OCI-LY1 (cell line): Measurements from ENCODE around the gene TOM1L2.

Source experiments
- H2AFZ ChIP-seq: fragments of 200-600 bp; sonication (generic), shearing (Covaris generic); 2 replicates; pipeline ENCODE4 v1.6.0; 2014; ENCODE audit warnings: antibody characterized with exemption, mild to moderate bottlenecking, low read length
- H3F3A ChIP-seq: fragments of 200-600 bp; sonication (generic), shearing (Covaris generic); 2 replicates; pipeline ENCODE4 v1.6.0; 2014; ENCODE audit warnings: mild to moderate bottlenecking, antibody characterized with exemption, low read length, moderate library complexity; ENCODE audit not compliant: insufficient read depth
- H3K27ac ChIP-seq: fragments of 200-600 bp; sonication (generic); 2 replicates; pipeline ENCODE4 v1.5.1; 2014; ENCODE audit warnings: low read length, mixed run types, mild to moderate bottlenecking, low read depth; ENCODE audit not compliant: poor library complexity, severe bottlenecking
- H3K27me3 ChIP-seq: fragments of 200-600 bp; sonication (generic); 2 replicates; pipeline ENCODE4 v1.6.0; 2014; ENCODE audit warnings: antibody characterized with exemption, mild to moderate bottlenecking, low read length, moderate library complexity; ENCODE audit not compliant: insufficient read depth
- H3K36me3 ChIP-seq: fragments of 200-600 bp; sonication (generic); 2 replicates; pipeline ENCODE4 v1.6.1; 2014; ENCODE audit warnings: mild to moderate bottlenecking, antibody characterized with exemption, low read length, moderate library complexity, mixed read lengths; ENCODE audit not compliant: insufficient read depth
- H3K4me1 ChIP-seq: fragments of 200-600 bp; sonication (generic); 2 replicates; pipeline ENCODE4 v1.5.1; 2014; ENCODE audit warnings: mild to moderate bottlenecking, low read length, moderate library complexity; ENCODE audit not compliant: insufficient read depth, severe bottlenecking
- H3K4me2 ChIP-seq: fragments of 200-600 bp; sonication (generic), shearing (Covaris generic); 2 replicates; pipeline ENCODE4 v1.6.1; 2014; ENCODE audit warnings: low read length
- H3K4me3 ChIP-seq: fragments of 200-600 bp; sonication (generic); 2 replicates; pipeline ENCODE4 v1.5.1; 2014; ENCODE audit warnings: low read length, low read depth, mild to moderate bottlenecking, mixed read lengths; ENCODE audit not compliant: poor library complexity, severe bottlenecking
- H3K79me2 ChIP-seq: fragments of 200-600 bp; shearing (Covaris generic); 2 replicates; pipeline ENCODE4 v1.6.1; 2016; ENCODE audit warnings: mixed run types, low read length, mixed read lengths; ENCODE audit not compliant: insufficient read depth
- H3K9ac ChIP-seq: fragments of 200-600 bp; sonication (generic), shearing (Covaris generic); 2 replicates; pipeline ENCODE4 v1.6.1; 2014; ENCODE audit warnings: mild to moderate bottlenecking, low read length, mixed read lengths
- H3K9me2 ChIP-seq: fragments of 200-600 bp; sonication (generic), shearing (Covaris generic); 2 replicates; pipeline ENCODE4 v1.6.1; 2014; ENCODE audit warnings: low read depth, mild to moderate bottlenecking, low read length, mixed read lengths
- H3K9me3 ChIP-seq: fragments of 200-600 bp; shearing (Covaris generic); 2 replicates; pipeline ENCODE4 v1.6.1; 2014; ENCODE audit warnings: low read length, mixed read lengths
- H4K20me1 ChIP-seq: fragments of 200-600 bp; sonication (generic), shearing (Covaris generic); 2 replicates; pipeline ENCODE4 v1.6.0; 2016; ENCODE audit warnings: mild to moderate bottlenecking, low read length; ENCODE audit not compliant: insufficient read depth
- CTCF ChIP-seq: fragments of 200-600 bp; sonication (generic), shearing (Covaris generic); IDR thresholded peaks from 2 replicates; pipeline ENCODE4 v1.5.1; 2017; ENCODE audit warnings: mild to moderate bottlenecking, antibody characterized with exemption, low read length, moderate library complexity, mixed read lengths
- EZH2 ChIP-seq: fragments of 200-600 bp; sonication (generic), shearing (Covaris generic); IDR thresholded peaks from 2 replicates; pipeline ENCODE4 v1.8.0; 2017; ENCODE audit warnings: borderline replicate concordance, mixed run types, mild to moderate bottlenecking, antibody characterized with exemption, low read length, moderate library complexity, mixed read lengths

Gene TOM1L2

DNA sequence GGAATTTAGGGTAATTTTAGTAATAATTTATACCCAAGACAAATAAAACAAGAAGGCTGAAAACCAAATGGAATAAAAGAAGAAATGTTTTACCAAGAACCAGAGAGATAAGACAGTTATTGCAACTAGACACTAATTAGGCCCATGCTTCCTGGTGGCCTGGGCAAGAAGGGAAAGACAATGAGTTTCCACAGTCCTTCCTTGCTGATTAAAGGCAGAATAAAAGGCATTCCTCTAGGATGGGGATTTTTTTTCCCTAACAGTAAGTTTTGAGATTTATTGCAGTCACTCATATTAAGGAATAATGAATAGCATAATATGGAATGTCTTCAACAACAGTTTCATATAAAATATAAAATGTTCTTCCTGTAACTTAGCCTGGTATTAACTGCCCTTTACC is 41.5 kb downstream of the TOM1L2 start:
- H3K4me3 ChIP-seq = no peak overlapping the region
- H3K27me3 ChIP-seq = 0 out of 2 replicates have a peak, but pooled peaks cover 4% of the 10 kb centered on the region
- H3K9ac ChIP-seq = no peak overlapping the region
- no peaks in the 10 kb centered on the region for H3F3A ChIP-seq
- H3K9me3 ChIP-seq = no peaks in the 10 kb centered on the region
- H3K36me3 ChIP-seq = no peaks in the 10 kb centered on the region
- no peaks in the 10 kb centered on the region for H3K9me2 ChIP-seq
- H3K4me2 ChIP-seq = no peak overlapping the region
- no peaks in the 10 kb centered on the region for H3K79me2 ChIP-seq
- no peak overlapping the region for H2AFZ ChIP-seq
- TF ChIP-seq EZH2 (no peak), CTCF (no peak)
- no peak overlapping the region for H3K27ac ChIP-seq
- no peaks in the 10 kb centered on the region for H3K4me1 ChIP-seq
- H4K20me1 ChIP-seq = no peaks in the 10 kb centered on the region

DNA sequence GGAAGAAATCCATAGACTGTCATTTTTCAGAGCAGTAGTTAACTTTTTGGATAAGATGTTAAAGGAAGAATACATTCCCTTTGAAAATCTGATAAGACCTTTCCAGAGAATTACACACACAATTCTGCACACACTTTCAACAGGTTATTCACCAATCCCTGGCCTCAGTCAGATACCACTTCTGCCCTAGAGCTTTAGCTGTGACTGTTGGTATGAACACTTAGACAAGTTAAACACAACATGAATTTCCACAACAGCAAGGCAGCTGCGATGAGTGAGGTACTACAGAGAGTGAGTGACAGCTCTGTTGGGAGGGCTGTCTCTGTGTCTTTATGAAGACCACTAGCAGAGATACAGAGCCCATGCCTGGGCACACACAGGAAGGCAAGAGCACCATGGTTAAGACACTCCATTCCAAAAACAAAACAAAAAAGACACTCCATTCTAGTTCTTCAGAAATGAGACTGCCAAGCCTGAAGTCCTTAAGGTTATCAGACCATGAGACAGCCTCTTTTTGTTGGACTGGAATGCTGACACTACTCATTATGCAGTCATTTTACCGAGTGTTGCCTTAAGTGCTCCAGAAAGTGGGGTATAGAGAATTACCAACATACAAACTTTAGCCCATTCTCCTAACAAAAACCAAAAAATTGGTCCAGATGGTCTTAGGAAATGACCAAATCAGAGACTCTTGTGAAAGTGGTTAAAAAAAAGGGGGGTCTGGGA is 42.4 kb downstream of the TOM1L2 start:
- Histone ChIP-seq H3K4me2 (no peak overlapping the region), H3K4me1 (no peaks in the 10 kb centered on the region), H3K79me2 (no peaks in the 10 kb centered on the region)

DNA sequence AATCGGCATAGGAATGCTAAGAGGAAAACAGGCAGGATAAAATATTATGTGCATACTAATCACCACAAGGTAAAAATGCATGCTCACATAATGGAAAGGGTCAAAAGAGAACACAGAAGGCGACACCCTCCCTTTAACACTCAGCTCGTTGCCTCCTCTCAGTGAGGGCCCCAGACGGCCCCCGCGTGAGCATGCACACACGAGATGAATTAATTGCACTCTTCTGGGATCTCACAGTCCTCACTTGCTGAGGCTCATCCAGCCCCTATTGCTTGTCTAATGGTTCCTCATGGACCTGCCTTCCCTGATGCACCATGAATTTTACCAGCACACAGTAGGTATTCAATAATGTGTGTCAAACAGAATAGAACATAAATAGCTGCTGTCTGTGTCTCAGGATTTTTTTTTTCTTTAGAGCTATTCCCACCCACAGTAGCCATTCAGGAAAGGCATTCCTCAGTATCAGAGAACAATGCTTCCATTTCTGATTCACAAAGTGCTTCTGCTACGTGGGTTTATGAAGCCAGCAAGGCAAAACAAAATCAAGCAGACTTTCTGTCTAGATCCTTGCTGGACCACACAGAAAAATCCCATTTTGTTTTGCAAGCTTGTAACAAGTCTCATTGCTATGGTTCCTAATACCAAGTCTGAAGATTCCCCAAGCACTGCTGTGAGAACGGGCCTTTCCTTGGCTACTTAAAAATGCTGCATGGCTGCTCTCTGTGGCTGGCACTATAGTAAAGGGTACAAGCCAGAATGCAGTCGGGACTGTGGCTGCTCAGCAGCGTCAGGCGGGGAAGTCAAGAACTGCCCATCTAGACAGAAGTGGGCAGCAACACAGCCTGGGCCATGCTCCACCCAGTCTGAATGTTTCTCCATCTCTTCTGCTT is 43.6 kb downstream of the TOM1L2 start:
- no peak overlapping the region for H3K4me2 ChIP-seq
- H3K4me1 ChIP-seq = no peaks in the 10 kb centered on the region
- no peak overlapping the region for H3K4me3 ChIP-seq
- no peak overlapping the region for H2AFZ ChIP-seq
- H3K79me2 ChIP-seq = no peaks in the 10 kb centered on the region
- TF ChIP-seq EZH2 (no peak), CTCF (no peak)
- H3K36me3 ChIP-seq = no peaks in the 10 kb centered on the region
- H3K9me3 ChIP-seq = no peaks in the 10 kb centered on the region
- H3K27ac ChIP-seq = no peak overlapping the region
- H4K20me1 ChIP-seq = no peaks in the 10 kb centered on the region
- 0 out of 2 replicates have a peak, but pooled peaks cover 4% of the 10 kb centered on the region for H3K27me3 ChIP-seq
- H3F3A ChIP-seq = no peaks in the 10 kb centered on the region
- no peak overlapping the region for H3K9ac ChIP-seq
- no peaks in the 10 kb centered on the region for H3K9me2 ChIP-seq

More for the DNA sequence above, 42.4 kb downstream of the TOM1L2 start:
- 0 out of 2 replicates have a peak, but pooled peaks cover 4% of the 10 kb centered on the region for H3K27me3 ChIP-seq
- no peak overlapping the region for H3K9ac ChIP-seq
- H3K27ac ChIP-seq = no peak overlapping the region
- no peaks in the 10 kb centered on the region for H3K9me3 ChIP-seq
- no peak overlapping the region for H2AFZ ChIP-seq
- H4K20me1 ChIP-seq = no peaks in the 10 kb centered on the region
- no peaks in the 10 kb centered on the region for H3K36me3 ChIP-seq
- no peaks in the 10 kb centered on the region for H3K9me2 ChIP-seq
- no peak overlapping the region for H3K4me3 ChIP-seq
- TF ChIP-seq CTCF (no peak), EZH2 (no peak)
- no peaks in the 10 kb centered on the region for H3F3A ChIP-seq
